ENCODE results near the gene VCAM1. TPM values are rescaled to one million over a fixed set of nuclear protein-coding genes. Genes with fewer than 3 reads are reported as not detected.

Gene VCAM1
- total RNA-seq, 1 experiment from 2014 or later: 0.07 TPM

DNA sequence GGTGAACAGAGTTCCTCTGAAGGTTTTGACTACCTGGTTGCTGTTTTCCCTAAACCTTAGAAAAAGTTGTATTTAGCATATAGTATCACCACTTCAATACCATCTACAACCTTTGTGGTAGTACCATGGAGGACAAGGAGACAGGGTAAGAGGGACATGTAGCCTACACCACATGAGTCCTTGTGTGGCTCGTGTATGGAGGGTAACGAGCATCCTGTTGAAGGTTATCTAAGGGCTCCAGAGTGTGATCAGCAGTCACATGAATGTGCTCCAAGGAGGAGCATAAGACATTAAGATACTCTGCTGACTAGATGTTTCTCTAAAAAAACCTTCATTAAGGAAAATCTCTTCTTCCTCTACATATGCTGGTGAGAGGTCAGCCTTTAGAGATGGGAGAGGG, 67.3 kb downstream of the VCAM1 start:
- peaks cover 4% of the 10 kb centered on the region in 2 experiments for H3K9me3 Mint-ChIP-seq
- no peak overlapping the region for H3K14ac ChIP-seq (ENCODE audit: insufficient read depth, low read length)
- H3K18ac ChIP-seq (ENCODE audit: insufficient read length, low read depth, low read length): no peak overlapping the region
- H2BK120ac ChIP-seq (ENCODE audit: low read depth, low read length, poor library complexity, severe bottlenecking): no peak overlapping the region
- no peak overlapping the region for H2BK20ac ChIP-seq (ENCODE audit: low read depth, low read length, poor library complexity, severe bottlenecking)
- H3K27ac ChIP-seq (ENCODE audit: insufficient read length, low read depth, low read length): no peak overlapping the region
- no peak overlapping the region for H2AK5ac ChIP-seq (ENCODE audit: insufficient read length, low read length)
- peaks cover 14 to 22% of the 10 kb centered on the region in 2 experiments for H3K4me1 Mint-ChIP-seq
- H3K79me2 ChIP-seq (ENCODE audit: insufficient read depth, low read length): no peaks in the 10 kb centered on the region
- H3K27me3 Mint-ChIP-seq (ENCODE audit: low read depth): no peaks in the 10 kb centered on the region
- no peaks in the 10 kb centered on the region for H3K79me1 ChIP-seq (ENCODE audit: insufficient read depth, low read depth, low read length, poor library complexity, severe bottlenecking)
- H4K20me1 ChIP-seq (ENCODE audit: control insufficient read depth, insufficient read depth, insufficient read length): no peaks in the 10 kb centered on the region
- no peak overlapping the region for H3K4me2 ChIP-seq (ENCODE audit: insufficient read depth, insufficient read length, low read length)
- H4K8ac ChIP-seq (replicated peaks; ENCODE audit: insufficient read length, low read depth, low read length): no peak overlapping the region
- no peak overlapping the region for H3K4ac ChIP-seq (ENCODE audit: low read depth, low read length)
- no peak overlapping the region for H2BK5ac ChIP-seq (ENCODE audit: insufficient read length, low read length)
- no peak overlapping the region for H4K5ac ChIP-seq (ENCODE audit: insufficient read length, low read depth, low read length)
- H3K9ac ChIP-seq (ENCODE audit: extremely low read depth, insufficient read length, low read length): no peak overlapping the region
- no peak overlapping the region for H3K4me3 Mint-ChIP-seq
- peaks cover 4% of the 10 kb centered on the region for H3K9me3 ChIP-seq (ENCODE audit: control insufficient read depth, low read depth, low read length)
- DNase-seq: no peak
- H2BK15ac ChIP-seq (ENCODE audit: low read depth, low read length): no peak overlapping the region
- H3K27ac Mint-ChIP-seq: no peak overlapping the region
- no peaks in the 10 kb centered on the region for H3K27me3 ChIP-seq (ENCODE audit: insufficient read depth, low read length)
- H3K56ac ChIP-seq (ENCODE audit: insufficient read length, low read depth, low read length): no peak overlapping the region
- no peak overlapping the region for H3K23ac ChIP-seq (ENCODE audit: insufficient read length, low read depth, low read length)
- peaks cover 3 to 7% (median 4%) of the 10 kb centered on the region in 3 experiments; a peak in 5 of 7 replicates for H3K36me3 Mint-ChIP-seq (ENCODE audit: insufficient read depth in 1 of 3, low read depth in 3 of 3)
- no peak overlapping the region for H2BK12ac ChIP-seq (ENCODE audit: insufficient read length, low read depth, low read length)
- H3T11ph ChIP-seq (ENCODE audit: low read length): no peak overlapping the region
- TF ChIP-seq, protein P1, sequence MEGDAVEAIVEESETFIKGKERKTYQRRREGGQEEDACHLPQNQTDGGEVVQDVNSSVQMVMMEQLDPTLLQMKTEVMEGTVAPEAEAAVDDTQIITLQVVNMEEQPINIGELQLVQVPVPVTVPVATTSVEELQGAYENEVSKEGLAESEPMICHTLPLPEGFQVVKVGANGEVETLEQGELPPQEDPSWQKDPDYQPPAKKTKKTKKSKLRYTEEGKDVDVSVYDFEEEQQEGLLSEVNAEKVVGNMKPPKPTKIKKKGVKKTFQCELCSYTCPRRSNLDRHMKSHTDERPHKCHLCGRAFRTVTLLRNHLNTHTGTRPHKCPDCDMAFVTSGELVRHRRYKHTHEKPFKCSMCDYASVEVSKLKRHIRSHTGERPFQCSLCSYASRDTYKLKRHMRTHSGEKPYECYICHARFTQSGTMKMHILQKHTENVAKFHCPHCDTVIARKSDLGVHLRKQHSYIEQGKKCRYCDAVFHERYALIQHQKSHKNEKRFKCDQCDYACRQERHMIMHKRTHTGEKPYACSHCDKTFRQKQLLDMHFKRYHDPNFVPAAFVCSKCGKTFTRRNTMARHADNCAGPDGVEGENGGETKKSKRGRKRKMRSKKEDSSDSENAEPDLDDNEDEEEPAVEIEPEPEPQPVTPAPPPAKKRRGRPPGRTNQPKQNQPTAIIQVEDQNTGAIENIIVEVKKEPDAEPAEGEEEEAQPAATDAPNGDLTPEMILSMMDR (conservative IDR thresholded peaks at IDR 0.05): no peak
- no CpG with 5 or more reads among the region's 2 CpGs for WGBS (ENCODE audit: extremely low coverage, insufficient read length, low lambda C conversion rate)
- no peaks in the 10 kb centered on the region for H3K23me2 ChIP-seq (ENCODE audit: insufficient read length, low read depth, low read length, poor library complexity, severe bottlenecking)
- no peak overlapping the region for H4K91ac ChIP-seq (ENCODE audit: insufficient read length, low read depth, low read length)
- H3K4me1 ChIP-seq (ENCODE audit: insufficient read depth, low read length): no peaks in the 10 kb centered on the region
- H2AFZ ChIP-seq (ENCODE audit: low read length): no peak overlapping the region

Other genes starting within 250 kb of the VCAM1 start
- gene GPR88, start 181.6 kb upstream of the VCAM1 start, total RNA-seq (2021): not detected in 2 replicates
- gene EXTL2, start 175.1 kb downstream of the VCAM1 start, total RNA-seq (2021): 36.3 and 37.9 TPM in 2 replicates
- 25.6 and 26.6 TPM in 2 replicates for gene SLC30A7, start 176.3 kb downstream of the VCAM1 start, total RNA-seq (2021)